ENCODE measurements around the gene PLEKHD1.

DNA sequence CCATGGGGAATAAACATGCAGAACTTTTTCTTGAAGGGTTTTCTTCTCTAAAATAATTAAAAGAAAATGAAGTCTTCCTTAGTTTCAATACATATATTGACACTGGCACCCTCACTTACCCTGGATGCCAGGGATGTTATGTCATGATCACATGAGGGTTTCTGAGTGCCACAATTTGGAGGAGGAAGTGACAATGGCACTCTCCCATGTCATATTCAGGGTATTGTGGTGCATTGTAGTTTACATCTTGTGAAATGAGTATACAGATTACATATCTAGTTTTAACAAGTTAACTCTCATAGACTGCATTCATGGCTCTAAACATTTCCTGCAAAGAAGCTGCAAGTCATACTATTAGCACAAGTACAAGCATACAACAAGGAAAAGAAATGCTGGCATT lies 52.4 kb downstream of the PLEKHD1 start:
- TF ChIP-seq EZH2 (IDR thresholded peaks at IDR 0.05; ENCODE audit: borderline replicate concordance, low read length): no peak
- TF ChIP-seq, protein P1, sequence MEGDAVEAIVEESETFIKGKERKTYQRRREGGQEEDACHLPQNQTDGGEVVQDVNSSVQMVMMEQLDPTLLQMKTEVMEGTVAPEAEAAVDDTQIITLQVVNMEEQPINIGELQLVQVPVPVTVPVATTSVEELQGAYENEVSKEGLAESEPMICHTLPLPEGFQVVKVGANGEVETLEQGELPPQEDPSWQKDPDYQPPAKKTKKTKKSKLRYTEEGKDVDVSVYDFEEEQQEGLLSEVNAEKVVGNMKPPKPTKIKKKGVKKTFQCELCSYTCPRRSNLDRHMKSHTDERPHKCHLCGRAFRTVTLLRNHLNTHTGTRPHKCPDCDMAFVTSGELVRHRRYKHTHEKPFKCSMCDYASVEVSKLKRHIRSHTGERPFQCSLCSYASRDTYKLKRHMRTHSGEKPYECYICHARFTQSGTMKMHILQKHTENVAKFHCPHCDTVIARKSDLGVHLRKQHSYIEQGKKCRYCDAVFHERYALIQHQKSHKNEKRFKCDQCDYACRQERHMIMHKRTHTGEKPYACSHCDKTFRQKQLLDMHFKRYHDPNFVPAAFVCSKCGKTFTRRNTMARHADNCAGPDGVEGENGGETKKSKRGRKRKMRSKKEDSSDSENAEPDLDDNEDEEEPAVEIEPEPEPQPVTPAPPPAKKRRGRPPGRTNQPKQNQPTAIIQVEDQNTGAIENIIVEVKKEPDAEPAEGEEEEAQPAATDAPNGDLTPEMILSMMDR (conservative IDR thresholded peaks at IDR 0.05 in 1 of 2, IDR thresholded peaks at IDR 0.05 in 1 of 2; ENCODE audit: extremely low read depth in 1 of 2, insufficient read depth in 1 of 2, low read depth in 1 of 2, low read length in 2 of 2): no peak

All from mammary epithelial cell (primary cell).